ENCODE measurements around the gene B4GAT1. TPM values are rescaled to one million over a fixed set of nuclear protein-coding genes. Genes with fewer than 3 reads are reported as not detected.

B4GAT1 gene
- total and polyA plus RNA-seq, 2 donors (not counting 1 experiment from before 2014, with no cell fraction given): 1.4 to 5.2 TPM

- peak overlapping the region; percentile 99 for H3K27ac Mint-ChIP-seq
- no peaks in the 10 kb centered on the region for H4K20me1 ChIP-seq (ENCODE audit: control insufficient read depth, insufficient read depth, low read length, poor library complexity, severe bottlenecking)
Measured at GRCh38 chr11:66313321-66314185, 33.9 kb downstream of the B4GAT1 start.

More at GRCh38 chr11:66313321-66314185, 33.9 kb downstream of the B4GAT1 start:
- ChIA-PET CTCF (interaction anchor here (1.1 to 6.3 kb wide), 13 partner anchors 11 to 534 kb away, joined by 4 to 101 read pairs (median 20); partner anchors contain the start of genes B4GAT1, BRMS1, DPP3 and RIN1), POLR2A (interaction anchor here (0.5 to 2.0 kb wide), 11 partner anchors 17 to 925 kb away, joined by 3 to 12 read pairs (median 5); partner anchors contain the start of genes BRMS1, DPP3, MRPL11 and NPAS4)
- H3K79me2 ChIP-seq (ENCODE audit: control insufficient read depth, insufficient read depth, low read length): no peaks in the 10 kb centered on the region
- peak overlapping the region; percentile 62 for H3K9ac ChIP-seq (ENCODE audit: low read length)
- intact Hi-C loops (cut with micrococcal nuclease): loop anchor here (2.0 kb wide), 1 partner anchor 365 kb away; no protein-coding TSS in a partner anchor
- H2AFZ ChIP-seq (ENCODE audit: insufficient read depth, low read depth, low read length, poor library complexity, severe bottlenecking): peak overlapping the region; percentile 88
- ATAC-seq (ENCODE audit: low read depth): no peak
- H3K36me3 ChIP-seq (replicated peaks in 1 of 2; ENCODE audit: control extremely low read depth in 1 of 2, control insufficient read depth in 1 of 2, extremely low read depth in 1 of 2, insufficient read depth in 2 of 2, low read length in 1 of 2): no peaks in the 10 kb centered on the region
- H3K4me3 ChIP-seq (ENCODE audit: control extremely low read depth in 1 of 5, extremely low read depth in 1 of 5, insufficient read depth in 1 of 5, low read depth in 2 of 5, low read length in 4 of 5): peak overlapping the region in 4 of 5 experiments; percentile 30 to 63 (median 53)
- no peak for DNase-seq
- no peaks in the 10 kb centered on the region for H3K9me3 ChIP-seq (ENCODE audit: control extremely low read depth in 1 of 3, control insufficient read depth in 2 of 3, insufficient read depth in 1 of 3, low read length in 2 of 3)
- Mint-ChIP-seq H3K4me3 (peak overlapping the region; percentile 99), H3K9me3 (ENCODE audit: insufficient read depth) (no peaks in the 10 kb centered on the region), H3K4me1 (peaks cover 43% of the 10 kb centered on the region), H3K27me3 (no peaks in the 10 kb centered on the region)
- H3K4me1 ChIP-seq (ENCODE audit: control insufficient read depth in 2 of 2, insufficient read depth in 2 of 2, low read length in 2 of 2): peaks cover 26 to 36% of the 10 kb centered on the region in 2 donors
- H3K27me3 ChIP-seq (replicated peaks in 1 of 4; ENCODE audit: control extremely low read depth in 1 of 4, control insufficient read depth in 3 of 4, insufficient read depth in 4 of 4, low read length in 3 of 4): no peaks in the 10 kb centered on the region
- TF ChIP-seq CTCF (IDR thresholded peaks at IDR 0.05): no peak
- TF ChIP-seq EZH2 (IDR thresholded peaks at IDR 0.05; ENCODE audit: borderline replicate concordance, insufficient read depth, low read depth, low read length, poor library complexity, severe bottlenecking): no peak
- H3K4me2 ChIP-seq (replicated peaks; ENCODE audit: low read depth, low read length, poor library complexity, severe bottlenecking): peak overlapping the region; percentile 89
- peak overlapping the region; percentile 57 to 80 for H3K27ac ChIP-seq (ENCODE audit: low read length in 2 of 2)
- WGBS (ENCODE audit: insufficient coverage): 74% methylated on average over 35 of the region's 38 CpGs
